ENCODE results near the gene CEP126. TPM values are rescaled to one million over a fixed set of nuclear protein-coding genes. Genes with fewer than 3 reads are reported as not detected.

The CEP126 gene
- total RNA-seq, 1 donor from 2014 or later, result 11.1 TPM

Other genes with a start within 250 kb of the CEP126 start
- gene ANGPTL5, start 1.5 kb downstream of the CEP126 start, total RNA-seq, result 1.4 TPM
- gene CFAP300, start 132.4 kb downstream of the CEP126 start, total RNA-seq, result 4.8 TPM
- 112 TPM for gene YAP1, start 195.4 kb downstream of the CEP126 start, total RNA-seq

All from sciatic nerve (tissue), 1 donor.